DMS 273 (cell line): ENCODE data around the gene DDX31.

ENCODE experiments used
- DNase-seq: peaks from one replicate; lab custom pipeline; 2025; ENCODE audit not compliant: unreplicated experiment; lab: John Stamatoyannopoulos, UW

The DDX31 gene

DNA sequence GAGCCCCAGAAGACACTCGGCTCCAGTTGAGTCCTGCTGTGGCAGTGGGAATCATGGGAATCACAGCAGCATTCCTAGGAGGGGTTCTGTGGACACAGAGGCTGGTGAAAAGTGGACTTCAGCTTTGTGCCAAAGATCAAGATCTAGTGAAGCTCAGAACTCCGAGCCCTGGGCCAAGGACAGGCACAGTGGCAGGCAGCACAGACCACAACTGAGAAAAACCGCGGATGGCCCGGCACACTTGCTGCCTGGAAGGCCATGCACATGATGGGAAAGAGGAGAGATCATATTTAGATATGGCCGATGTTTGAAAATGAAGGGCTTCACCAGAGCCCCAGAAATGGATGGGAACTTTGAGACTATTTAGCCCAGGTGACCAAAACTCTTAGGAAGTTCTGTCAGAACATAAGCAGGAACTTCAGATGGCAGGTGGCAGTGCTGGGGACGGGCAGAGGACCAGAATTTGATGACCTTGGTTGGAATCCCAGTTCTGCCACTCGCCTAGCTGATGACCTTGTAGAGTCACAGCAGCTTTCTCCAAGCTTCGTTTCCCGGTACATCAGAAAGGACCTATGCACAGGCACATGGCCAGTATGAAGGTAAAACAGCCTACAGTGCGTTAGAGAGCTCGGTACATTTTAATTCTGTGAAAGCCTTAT is 69.3 kb downstream of the DDX31 start:
- no peak for DNase-seq

GRCh38 chr9:132597073-132597775 is 72.6 kb downstream of the DDX31 start:
- no peak for DNase-seq

DNA sequence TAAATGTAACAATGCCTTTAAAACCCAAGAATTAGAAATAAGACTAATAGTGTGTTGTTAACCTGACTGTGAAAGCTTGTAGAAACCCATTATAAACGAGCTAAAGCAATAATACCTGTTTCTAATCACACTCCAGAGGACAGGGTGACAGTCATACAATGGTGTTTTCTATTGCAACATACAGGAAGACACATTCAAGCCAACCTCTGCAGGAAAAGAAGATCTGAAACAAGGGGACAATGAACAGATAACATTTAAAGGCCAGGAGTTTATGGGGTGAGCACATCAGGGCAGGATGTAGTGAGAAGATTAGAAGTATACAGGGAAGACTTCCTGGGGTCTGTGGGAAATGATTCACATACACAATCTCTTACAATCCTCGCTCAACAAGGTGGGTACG is 73.6 kb downstream of the DDX31 start:
- DNase-seq = no peak

DNA sequence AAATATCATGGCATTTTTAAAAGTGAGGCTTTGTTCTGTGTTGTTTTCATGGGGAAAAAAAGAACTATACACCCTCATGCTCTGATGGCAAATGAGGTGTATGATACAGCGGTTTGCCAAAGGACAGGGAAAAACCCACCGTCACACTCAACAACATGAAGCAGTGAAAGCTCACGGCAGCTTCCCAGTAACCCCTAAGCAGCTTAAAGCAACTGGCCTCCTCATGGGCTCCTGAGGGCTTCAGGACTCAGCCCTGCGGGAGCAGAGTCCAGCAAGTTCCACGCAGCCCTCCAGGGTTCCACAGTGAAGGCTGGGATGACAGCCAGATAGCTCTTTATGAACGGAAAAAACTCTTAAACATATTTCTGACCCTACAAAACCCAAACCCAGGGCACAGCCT is 74.5 kb downstream of the DDX31 start:
- DNase-seq = no peak

DNA sequence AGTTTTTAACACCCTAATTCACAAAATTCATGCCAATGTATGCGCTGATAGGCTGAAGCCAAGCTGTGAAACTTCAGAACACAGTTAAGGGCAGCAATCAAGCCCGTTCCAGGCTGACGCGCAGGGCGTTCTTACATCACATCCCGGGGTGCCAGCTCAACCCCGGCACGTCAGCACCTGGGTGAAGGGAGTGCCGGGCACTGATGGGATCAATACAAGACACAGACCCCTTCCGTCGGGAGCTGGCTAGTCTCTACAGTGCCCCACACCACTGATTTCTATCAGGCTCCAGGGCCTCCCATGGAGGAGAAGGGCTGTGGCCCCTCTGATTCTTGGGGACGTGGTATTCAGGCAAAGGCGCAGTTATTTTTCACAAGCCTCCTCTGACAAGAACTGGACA is 75.4 kb downstream of the DDX31 start:
- DNase-seq = no peak

DNA sequence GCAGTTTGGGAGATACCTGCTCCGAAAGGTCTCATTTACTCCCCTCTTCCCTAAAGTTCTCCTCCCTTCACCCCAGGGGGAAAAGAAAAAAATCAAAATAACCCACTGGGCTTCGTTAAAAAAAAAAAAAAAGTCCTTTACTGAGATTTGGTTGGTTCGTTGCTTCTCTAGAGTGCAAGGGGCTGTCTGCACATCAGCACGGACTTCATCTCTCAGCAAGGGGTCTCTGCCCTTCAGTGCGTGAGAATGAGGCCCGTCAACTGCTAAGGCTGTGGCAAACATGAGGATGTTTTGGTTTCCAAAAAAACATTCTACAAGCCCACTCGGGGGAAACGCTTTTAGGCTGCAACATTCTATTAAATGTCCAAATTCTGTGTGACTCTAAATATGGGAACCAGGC is 77.3 kb downstream of the DDX31 start:
- DNase-seq = no peak

- DNase-seq = no peak
These were observed 78.0 kb downstream of the DDX31 start for GRCh38 chr9:132591751-132592314.

DNA sequence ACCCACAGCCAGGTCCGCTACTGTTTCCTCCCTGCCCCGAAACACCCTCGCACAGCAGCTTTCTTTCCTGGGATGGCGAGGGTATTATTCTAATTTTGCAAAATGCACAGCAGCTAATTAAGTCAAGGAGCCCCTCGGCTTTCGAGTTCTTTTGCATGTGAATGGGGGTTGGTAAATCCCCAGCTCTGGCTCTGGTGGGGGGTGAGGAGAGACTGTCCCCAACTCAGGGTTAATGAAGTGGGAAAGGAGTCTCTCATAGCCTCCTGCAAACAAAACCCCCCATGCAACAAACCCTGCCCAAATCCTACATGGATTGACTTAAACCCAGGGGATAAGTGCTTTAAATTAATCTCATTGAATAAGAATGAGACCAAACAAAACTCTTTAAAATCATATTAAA is 78.5 kb downstream of the DDX31 start:
- DNase-seq = no peak

DNA sequence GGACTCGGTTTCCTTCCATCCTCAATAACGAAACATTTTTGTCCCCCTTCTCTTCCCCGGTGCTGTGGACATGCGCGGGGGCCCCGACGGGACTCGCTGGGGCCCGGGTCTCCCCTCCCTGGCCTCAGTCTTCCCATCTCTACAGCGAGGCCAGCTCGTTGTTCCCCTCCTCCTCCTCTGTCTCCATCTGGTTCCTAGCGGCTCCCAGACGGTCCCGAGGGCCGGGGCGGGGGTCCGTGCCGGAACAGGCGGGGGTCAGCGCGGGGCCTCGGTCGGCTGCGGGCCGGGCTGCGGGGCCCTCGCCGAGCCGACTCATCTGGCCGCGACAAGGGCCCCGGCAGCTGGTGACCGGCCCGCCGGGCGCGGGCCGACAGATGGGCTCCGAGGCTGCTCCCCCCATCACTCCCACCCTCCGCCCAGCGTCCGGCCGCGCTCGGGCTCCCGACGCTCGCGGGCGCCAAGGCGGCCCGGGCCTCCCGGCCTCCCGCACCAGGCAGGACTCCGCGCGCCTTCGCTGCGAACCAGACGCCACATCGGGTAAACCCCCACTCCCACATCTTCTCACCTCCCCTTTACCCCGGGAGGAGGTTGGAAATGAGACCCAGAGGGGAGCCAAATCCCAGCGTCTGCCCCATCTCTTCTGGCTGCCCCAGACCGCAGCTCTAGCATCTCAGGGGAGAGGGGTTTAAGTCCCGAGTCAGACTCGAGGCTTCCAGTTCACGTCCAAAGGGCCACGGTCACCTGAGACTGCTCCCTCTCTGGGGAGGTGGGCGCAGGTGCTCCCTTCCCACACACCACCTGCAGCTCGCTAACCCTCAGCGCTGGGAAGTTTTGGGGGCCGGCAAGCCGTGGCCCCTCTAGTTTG is 79.2 kb downstream of the DDX31 start:
- DNase-seq = peak; percentile 50

DNA sequence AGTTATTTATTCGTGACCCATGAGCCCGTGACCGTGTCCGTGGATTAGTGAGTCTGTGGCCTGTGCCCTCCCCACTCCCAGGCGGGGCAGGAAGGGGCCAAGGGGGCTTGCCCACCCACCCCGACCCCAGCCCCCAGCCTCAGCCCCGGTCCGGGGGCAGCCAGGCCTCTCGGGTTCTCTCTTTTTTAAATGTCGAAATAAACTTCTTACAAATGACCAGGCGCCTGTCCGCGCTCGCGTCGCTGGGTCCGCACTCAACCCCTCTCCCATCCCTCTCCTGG is 79.8 kb downstream of the DDX31 start:
- DNase-seq = no peak

DNA sequence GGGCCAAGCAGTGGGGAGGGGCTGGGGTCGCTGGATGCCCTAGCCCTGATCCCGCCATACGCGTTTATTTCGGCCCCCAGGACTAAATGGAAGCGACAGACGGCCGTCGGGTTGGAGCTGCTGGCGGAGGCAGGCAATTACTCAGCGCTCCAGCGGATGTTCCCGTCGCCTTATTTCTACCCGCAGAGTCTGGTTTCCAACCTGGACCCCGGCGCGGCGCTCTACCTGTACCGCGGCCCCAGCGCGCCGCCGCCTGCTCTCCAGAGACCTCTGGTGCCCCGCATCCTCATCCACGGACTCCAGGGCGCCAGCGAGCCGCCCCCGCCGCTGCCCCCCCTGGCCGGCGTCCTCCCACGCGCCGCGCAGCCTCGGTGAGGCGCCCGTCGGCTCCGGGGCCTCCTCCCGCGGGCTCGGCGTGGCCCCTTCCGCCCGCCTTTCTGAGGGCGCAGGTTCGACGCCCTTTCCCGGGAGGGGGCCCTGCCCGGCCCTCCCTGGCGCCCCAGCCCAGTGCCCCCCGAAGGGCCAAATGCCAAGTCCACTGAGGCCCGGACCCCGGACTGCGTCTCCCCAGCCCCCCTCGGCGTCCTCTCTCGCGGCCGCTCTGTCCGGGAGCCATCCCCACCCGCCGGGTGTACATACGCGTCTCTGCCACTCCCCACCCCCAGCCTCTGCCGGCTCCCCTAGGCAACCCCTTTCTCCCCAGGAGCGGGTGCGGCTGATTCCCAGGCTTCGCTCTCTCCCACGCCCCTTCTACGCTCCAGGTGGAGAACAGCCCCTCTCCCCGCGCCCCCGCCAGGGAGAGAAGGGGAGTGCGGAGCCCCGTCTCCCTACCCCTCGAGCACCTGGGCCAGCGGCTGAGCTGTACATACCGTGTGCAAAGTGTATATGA is 80.4 kb downstream of the DDX31 start:
- DNase-seq = no peak

- DNase-seq = no peak
These were observed 81.2 kb downstream of the DDX31 start for GRCh38 chr9:132588501-132589147.

- DNase-seq = no peak
These were observed 81.7 kb downstream of the DDX31 start for GRCh38 chr9:132588098-132588497.

GRCh38 chr9:132587592-132587955 is 82.2 kb downstream of the DDX31 start:
- DNase-seq = no peak

GRCh38 chr9:132586830-132587591 is 82.8 kb downstream of the DDX31 start:
- no peak for DNase-seq

DNA sequence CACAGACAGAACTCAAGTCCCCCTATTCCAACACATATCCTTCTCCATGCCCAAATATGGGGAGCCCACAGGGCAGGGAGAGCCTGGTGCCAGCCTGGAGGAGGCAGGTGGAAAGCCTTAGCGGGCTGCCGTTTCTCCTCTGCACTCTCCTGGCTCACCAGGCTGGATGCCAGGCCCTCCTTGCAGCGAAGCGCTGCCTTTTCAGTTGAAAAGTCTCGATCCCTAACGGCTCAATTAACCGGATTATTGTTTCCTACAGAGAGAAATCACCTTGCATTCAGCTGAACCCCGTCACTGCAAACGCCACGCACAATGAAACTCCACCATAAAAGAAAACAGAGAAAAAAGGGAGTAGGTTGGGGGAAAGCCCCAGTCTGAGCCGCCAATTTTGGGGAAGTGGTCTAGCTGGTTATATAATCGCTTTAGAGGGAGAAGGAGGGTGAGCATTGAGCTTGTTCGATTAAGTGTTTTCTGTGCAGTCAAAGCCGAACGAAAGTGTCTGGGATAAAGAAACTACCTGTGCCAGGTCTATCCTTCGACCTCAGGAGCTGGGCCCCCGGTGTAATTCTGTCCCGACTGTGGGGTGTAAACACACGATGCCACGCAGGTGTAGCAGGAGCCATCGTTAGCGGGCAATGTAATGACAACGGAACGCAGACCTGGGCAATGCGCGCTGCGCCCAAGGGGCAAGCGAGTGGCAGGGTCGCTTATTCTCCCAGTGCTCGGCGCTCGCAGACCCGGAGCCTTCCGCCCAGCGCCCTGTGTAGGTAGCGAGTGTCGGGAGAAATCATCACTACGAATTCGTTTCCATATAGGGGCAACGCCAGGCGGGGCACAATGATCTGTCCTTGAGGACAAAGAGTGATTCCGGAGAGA is 83.6 kb downstream of the DDX31 start:
- DNase-seq = no peak

GRCh38 chr9:132584601-132585560 is 84.9 kb downstream of the DDX31 start:
- no peak for DNase-seq
